HepG2 (cell line): ENCODE measurements around the gene NT5M. TPM values are rescaled to one million over a fixed set of nuclear protein-coding genes. Genes with fewer than 3 reads are reported as not detected.

Experiments used
- FOXA3 ChIP-seq: IDR thresholded peaks from 2 replicates; pipeline ENCODE4 v1.6.1; 2016; ENCODE audit warnings: missing genetic modification reagents, missing compliant biosample characterization
- LCORL ChIP-seq, 2 experiments: fragments of 450-650 bp in 1 of 2; sonication (generic) in 1 of 2; formaldehyde crosslinking in 1 of 2; IDR thresholded peaks; 2 replicates each; pipeline versions ENCODE4 v1.5.0 to v1.6.1; 2017 to 2020; ENCODE audit warnings: antibody characterized with exemption in 1 of 2, missing genetic modification reagents in 1 of 2
- MZF1 ChIP-seq: sonication (generic); formaldehyde crosslinking; IDR thresholded peaks from 2 replicates; pipeline ENCODE4 v1.8.1; 2023; ENCODE audit warnings: mild to moderate bottlenecking, missing genetic modification reagents, borderline replicate concordance
- NFYC ChIP-seq: IDR thresholded peaks from 2 replicates; pipeline ENCODE4 v1.6.1; 2016; ENCODE audit warnings: missing genetic modification reagents, missing compliant biosample characterization
- RFXAP ChIP-seq: sonication (generic); formaldehyde crosslinking; IDR thresholded peaks from 2 replicates; pipeline ENCODE4 v1.4.0; 2020; ENCODE audit warnings: missing genetic modification reagents, borderline replicate concordance
- RXRB ChIP-seq: IDR thresholded peaks from 2 replicates; pipeline ENCODE4 v1.6.1; 2016; ENCODE audit warnings: borderline replicate concordance, missing genetic modification reagents, missing compliant biosample characterization
- TP53 ChIP-seq: sonication (generic); formaldehyde crosslinking; conservative IDR thresholded peaks from 2 replicates; pipeline ENCODE4 v1.4.0; 2020; ENCODE audit warnings: missing genetic modification reagents
- ZBTB38 ChIP-seq: sonication (generic); formaldehyde crosslinking; IDR thresholded peaks from 2 replicates; pipeline ENCODE4 v1.5.1; 2020; ENCODE audit warnings: mild to moderate bottlenecking, missing genetic modification reagents
- ZNF205 ChIP-seq: IDR thresholded peaks from 2 replicates; pipeline ENCODE4 v1.6.1; 2018; ENCODE audit warnings: missing biosample characterization, missing genetic modification reagents
- ZNF550 ChIP-seq: sonication (generic); formaldehyde crosslinking; IDR thresholded peaks from 2 replicates; pipeline ENCODE4 v1.4.0; 2020; ENCODE audit warnings: mild to moderate bottlenecking, missing genetic modification reagents, borderline replicate concordance
- polyA plus RNA-seq, 8 experiments: library from polyadenylated mRNA; depleted of rRNA in 3 of 8; stranded (reverse) in 7 of 8; unstranded in 1 of 8; fragments of >200 nt; fragmentation: Illumina TruSeq in 4 of 8; extraction: Trizol in 4 of 8; gene quantifications; 2 replicates each; pipeline versions ENCODE4 v1.2.1 to v1.2.3, GENCODE V29; 2011 to 2016; ENCODE audit warnings: low read depth in 4 of 8, missing spikeins in 1 of 8, mixed read lengths in 1 of 8; ENCODE audit not compliant: insufficient read depth in 1 of 8
- total RNA-seq, 5 experiments: library from RNA; depleted of rRNA; stranded (reverse); fragments of >200 nt; fragmentation: Illumina TruSeq; extraction: Trizol; gene quantifications; 2 replicates each; pipeline ENCODE4 v1.2.3, GENCODE V29; 2016; ENCODE audit warnings: low read depth in 1 of 5
- TF ChIP-seq, protein P1 (sequence below): sonication (generic); formaldehyde crosslinking; IDR thresholded peaks from 2 replicates; pipeline ENCODE4 v1.4.0; 2020; ENCODE audit warnings: missing genetic modification reagents, borderline replicate concordance
- TF ChIP-seq, protein P2 (sequence below): sonication (generic); formaldehyde crosslinking; IDR thresholded peaks from 2 replicates; pipeline ENCODE4 v1.4.0; 2020; ENCODE audit warnings: missing genetic modification reagents, borderline replicate concordance
- TF ChIP-seq, protein P3 (sequence below): sonication (generic); formaldehyde crosslinking; IDR thresholded peaks from 2 replicates; pipeline ENCODE4 v1.4.0; 2020; ENCODE audit warnings: missing genetic modification reagents, borderline replicate concordance
- TF ChIP-seq, protein P4 (sequence below): sonication (generic); formaldehyde crosslinking; IDR thresholded peaks from 2 replicates; pipeline ENCODE4 v1.4.0; 2020; ENCODE audit warnings: mild to moderate bottlenecking, missing genetic modification reagents

The NT5M gene
- total and polyA plus RNA-seq, 2 of the 13 experiments (the other 11 are each of a cell fraction or from before 2014, with no cell fraction given) = 0.55 to 0.78 TPM

DNA sequence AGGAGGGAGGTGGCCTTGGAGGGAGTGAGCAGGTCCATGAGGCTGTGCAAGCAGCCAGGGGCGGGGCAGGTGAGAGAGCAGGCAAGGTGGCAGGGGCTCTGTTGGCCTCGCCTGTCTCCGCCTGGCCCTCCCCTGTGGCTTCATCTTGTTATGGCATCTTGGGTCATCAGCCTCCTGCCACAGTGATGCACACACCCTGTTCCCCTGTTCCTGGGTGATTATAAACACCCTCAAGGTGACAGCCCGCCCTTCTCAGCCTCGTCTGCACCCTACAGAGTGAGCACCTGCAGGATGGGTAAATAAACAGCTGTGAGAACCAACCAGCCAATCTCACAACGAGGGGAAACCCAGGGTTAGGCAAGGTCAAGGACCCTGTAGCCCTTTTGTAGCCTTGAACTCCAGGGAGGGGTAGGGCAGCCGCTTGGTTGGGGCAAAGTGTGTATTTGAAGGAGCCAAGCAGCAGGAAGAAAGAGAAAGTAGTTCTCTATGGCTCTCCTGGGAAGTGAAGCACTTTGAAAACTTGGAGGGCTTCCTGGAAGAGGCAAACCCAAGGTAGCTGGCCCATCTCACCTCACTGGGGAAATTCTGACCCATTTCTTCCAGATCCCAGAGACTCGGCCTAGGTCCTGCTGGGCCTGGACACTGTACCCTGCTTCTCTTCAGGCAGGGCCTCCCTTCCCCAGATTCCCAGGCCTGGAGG, 60.6 kb downstream of the NT5M start (continued):
- TF ChIP-seq ZBTB38 (CRISPR knock-in tag) (no peak), NFYC (CRISPR knock-in tag) (no peak), ZNF205 (CRISPR knock-in tag) (no peak), FOXA3 (CRISPR knock-in tag) (peak; percentile 42), ZNF550 (CRISPR knock-in tag) (no peak), TP53 (CRISPR knock-in tag) (no peak), RFXAP (CRISPR knock-in tag) (no peak), RXRB (CRISPR knock-in tag) (peak; percentile 86), LCORL (IDR thresholded peaks at IDR 0.05) (no peak), LCORL (CRISPR knock-in tag; IDR thresholded peaks at IDR 0.05) (no peak), MZF1 (no peak)
- TF ChIP-seq, protein P1, sequence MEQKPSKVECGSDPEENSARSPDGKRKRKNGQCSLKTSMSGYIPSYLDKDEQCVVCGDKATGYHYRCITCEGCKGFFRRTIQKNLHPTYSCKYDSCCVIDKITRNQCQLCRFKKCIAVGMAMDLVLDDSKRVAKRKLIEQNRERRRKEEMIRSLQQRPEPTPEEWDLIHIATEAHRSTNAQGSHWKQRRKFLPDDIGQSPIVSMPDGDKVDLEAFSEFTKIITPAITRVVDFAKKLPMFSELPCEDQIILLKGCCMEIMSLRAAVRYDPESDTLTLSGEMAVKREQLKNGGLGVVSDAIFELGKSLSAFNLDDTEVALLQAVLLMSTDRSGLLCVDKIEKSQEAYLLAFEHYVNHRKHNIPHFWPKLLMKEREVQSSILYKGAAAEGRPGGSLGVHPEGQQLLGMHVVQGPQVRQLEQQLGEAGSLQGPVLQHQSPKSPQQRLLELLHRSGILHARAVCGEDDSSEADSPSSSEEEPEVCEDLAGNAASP (CRISPR knock-in tag) = peak; percentile 87; the same call in 1 of the 2 replicates
- TF ChIP-seq, protein P2, sequence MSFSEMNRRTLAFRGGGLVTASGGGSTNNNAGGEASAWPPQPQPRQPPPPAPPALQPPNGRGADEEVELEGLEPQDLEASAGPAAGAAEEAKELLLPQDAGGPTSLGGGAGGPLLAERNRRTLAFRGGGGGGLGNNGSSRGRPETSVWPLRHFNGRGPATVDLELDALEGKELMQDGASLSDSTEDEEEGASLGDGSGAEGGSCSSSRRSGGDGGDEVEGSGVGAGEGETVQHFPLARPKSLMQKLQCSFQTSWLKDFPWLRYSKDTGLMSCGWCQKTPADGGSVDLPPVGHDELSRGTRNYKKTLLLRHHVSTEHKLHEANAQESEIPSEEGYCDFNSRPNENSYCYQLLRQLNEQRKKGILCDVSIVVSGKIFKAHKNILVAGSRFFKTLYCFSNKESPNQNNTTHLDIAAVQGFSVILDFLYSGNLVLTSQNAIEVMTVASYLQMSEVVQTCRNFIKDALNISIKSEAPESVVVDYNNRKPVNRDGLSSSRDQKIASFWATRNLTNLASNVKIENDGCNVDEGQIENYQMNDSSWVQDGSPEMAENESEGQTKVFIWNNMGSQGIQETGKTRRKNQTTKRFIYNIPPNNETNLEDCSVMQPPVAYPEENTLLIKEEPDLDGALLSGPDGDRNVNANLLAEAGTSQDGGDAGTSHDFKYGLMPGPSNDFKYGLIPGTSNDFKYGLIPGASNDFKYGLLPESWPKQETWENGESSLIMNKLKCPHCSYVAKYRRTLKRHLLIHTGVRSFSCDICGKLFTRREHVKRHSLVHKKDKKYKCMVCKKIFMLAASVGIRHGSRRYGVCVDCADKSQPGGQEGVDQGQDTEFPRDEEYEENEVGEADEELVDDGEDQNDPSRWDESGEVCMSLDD (CRISPR knock-in tag) = no peak
- TF ChIP-seq, protein P3, sequence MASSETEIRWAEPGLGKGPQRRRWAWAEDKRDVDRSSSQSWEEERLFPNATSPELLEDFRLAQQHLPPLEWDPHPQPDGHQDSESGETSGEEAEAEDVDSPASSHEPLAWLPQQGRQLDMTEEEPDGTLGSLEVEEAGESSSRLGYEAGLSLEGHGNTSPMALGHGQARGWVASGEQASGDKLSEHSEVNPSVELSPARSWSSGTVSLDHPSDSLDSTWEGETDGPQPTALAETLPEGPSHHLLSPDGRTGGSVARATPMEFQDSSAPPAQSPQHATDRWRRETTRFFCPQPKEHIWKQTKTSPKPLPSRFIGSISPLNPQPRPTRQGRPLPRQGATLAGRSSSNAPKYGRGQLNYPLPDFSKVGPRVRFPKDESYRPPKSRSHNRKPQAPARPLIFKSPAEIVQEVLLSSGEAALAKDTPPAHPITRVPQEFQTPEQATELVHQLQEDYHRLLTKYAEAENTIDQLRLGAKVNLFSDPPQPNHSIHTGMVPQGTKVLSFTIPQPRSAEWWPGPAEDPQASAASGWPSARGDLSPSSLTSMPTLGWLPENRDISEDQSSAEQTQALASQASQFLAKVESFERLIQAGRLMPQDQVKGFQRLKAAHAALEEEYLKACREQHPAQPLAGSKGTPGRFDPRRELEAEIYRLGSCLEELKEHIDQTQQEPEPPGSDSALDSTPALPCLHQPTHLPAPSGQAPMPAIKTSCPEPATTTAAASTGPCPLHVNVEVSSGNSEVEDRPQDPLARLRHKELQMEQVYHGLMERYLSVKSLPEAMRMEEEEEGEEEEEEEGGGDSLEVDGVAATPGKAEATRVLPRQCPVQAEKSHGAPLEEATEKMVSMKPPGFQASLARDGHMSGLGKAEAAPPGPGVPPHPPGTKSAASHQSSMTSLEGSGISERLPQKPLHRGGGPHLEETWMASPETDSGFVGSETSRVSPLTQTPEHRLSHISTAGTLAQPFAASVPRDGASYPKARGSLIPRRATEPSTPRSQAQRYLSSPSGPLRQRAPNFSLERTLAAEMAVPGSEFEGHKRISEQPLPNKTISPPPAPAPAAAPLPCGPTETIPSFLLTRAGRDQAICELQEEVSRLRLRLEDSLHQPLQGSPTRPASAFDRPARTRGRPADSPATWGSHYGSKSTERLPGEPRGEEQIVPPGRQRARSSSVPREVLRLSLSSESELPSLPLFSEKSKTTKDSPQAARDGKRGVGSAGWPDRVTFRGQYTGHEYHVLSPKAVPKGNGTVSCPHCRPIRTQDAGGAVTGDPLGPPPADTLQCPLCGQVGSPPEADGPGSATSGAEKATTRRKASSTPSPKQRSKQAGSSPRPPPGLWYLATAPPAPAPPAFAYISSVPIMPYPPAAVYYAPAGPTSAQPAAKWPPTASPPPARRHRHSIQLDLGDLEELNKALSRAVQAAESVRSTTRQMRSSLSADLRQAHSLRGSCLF (CRISPR knock-in tag) = no peak
- TF ChIP-seq, protein P4, sequence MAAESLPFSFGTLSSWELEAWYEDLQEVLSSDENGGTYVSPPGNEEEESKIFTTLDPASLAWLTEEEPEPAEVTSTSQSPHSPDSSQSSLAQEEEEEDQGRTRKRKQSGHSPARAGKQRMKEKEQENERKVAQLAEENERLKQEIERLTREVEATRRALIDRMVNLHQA (CRISPR knock-in tag) = no peak
